Ovary (tissue), 9 donors: ENCODE results near the gene RMDN2. TPM values are rescaled to one million over a fixed set of nuclear protein-coding genes. Genes with fewer than 3 reads are reported as not detected.
"Not testable (repeated sequence)": the region's sequence is repeated elsewhere in the genome, so short reads cannot be mapped to it uniquely, and the experiment has no call there.

Experiments used
- DNase-seq, 5 donors: peaks; one replicate each; pipeline ENCODE4 v3.0.0-alpha.2; 2019 to 2020
- H3K27ac ChIP-seq, 2 donors: fragments of 200-600 bp; one replicate each; pipeline versions ENCODE4 v1.5.1 to v1.8.0; 2019 to 2022
- H3K27me3 ChIP-seq: fragments of 200-600 bp; one replicate; pipeline ENCODE4 v1.8.0; 2022
- H3K36me3 ChIP-seq: fragments of 200-600 bp; sonication (generic); one replicate; pipeline ENCODE4 v1.5.1; 2019
- H3K4me1 ChIP-seq: one replicate; pipeline ENCODE4 v1.8.1; 2013; ENCODE audit warnings: mild to moderate bottlenecking, moderate library complexity; ENCODE audit not compliant: insufficient read depth
- H3K4me3 ChIP-seq: fragments of 200-600 bp; sonication (generic); one replicate; pipeline ENCODE4 v1.5.1; 2017
- H3K9me3 ChIP-seq, 2 donors: fragments of 200-600 bp in 1 of 2; sonication (generic) in 1 of 2; one replicate each; pipeline versions ENCODE4 v1.5.1 to v1.8.1; 2013 to 2019; ENCODE audit warnings: mild to moderate bottlenecking in 1 of 2, moderate library complexity in 1 of 2
- EP300 ChIP-seq: sonication (generic); formaldehyde crosslinking; IDR thresholded peaks from one replicate; pipeline ENCODE4 v1.6.1; 2017; ENCODE audit warnings: antibody characterized with exemption
- POLR2A ChIP-seq: fragments of 450-650 bp; IDR thresholded peaks from one replicate; pipeline ENCODE4 v1.6.1; 2017; ENCODE audit warnings: antibody characterized with exemption, mild to moderate bottlenecking, moderate library complexity
- WGBS, 3 donors: extraction: QIAGEN DNeasy Blood & Tissue Kit in 1 of 3; methylation state at CpG; one replicate each; pipeline versions ENCODE4 v1.1.5 to v1.1.7; 2013 to 2017; 5-methylcytosine and 5-hydroxymethylcytosine counted together
- intact Hi-C, 4 donors: fragments of 100-400 bp; cut with DNase I; formaldehyde crosslinking; loops; one replicate each; pipeline versions ENCODE4 v1.11.0 to v1.15.1; 2022 to 2023
- polyA plus RNA-seq, 2 donors: library from polyadenylated mRNA; stranded (reverse); fragments of 200-250 nt in 1 of 2; fragments of 350-450 nt in 1 of 2; fragmentation: Illumina TruSeq in 1 of 2; extraction: RNeasy Lipid Tissue Mini Kit (QIAGEN cat#74804) in 1 of 2; gene quantifications; one replicate each; pipeline ENCODE4 v1.2.3, GENCODE V29; 2013 to 2014
- total RNA-seq, 7 donors: library from RNA; depleted of rRNA in 2 of 7; stranded (reverse); fragments of >200 nt in 2 of 7; fragmentation: NEBNext Ultra II Directional in 3 of 7; extraction: Animal tissue kit (Norgen Biotek cat#: 25700) in 3 of 7; gene quantifications; one replicate each; pipeline versions ENCODE4 v1.1.0 to v1.2.4, GENCODE V29; 2016 to 2023
- TF ChIP-seq, protein P1 (sequence below), 3 donors: fragments of 450-650 bp in 2 of 3; fragments of 200-600 bp in 1 of 3; IDR thresholded peaks; one replicate each; pipeline versions ENCODE4 v1.5.1 to v1.8.0; 2016 to 2022; ENCODE audit warnings: antibody characterized with exemption in 3 of 3, mild to moderate bottlenecking in 1 of 3
- donor health status: DM: no; HTN: no; CAD: no; lungs with moderate emphysema.
- donor health status: DM: no; HTN: no; CAD: no.
- donor health status: Bipolar disorder and iron deficiency.
- donor health status: DM: yes; HTN: yes; CAD: no.
- donor health status: DM: no; HTN: no; CAD: no.
- donor health status: DM: yes; HTN: yes; CAD: no.

The RMDN2 gene
- total and polyA plus RNA-seq, 9 donors = 4.7 to 60.9 (median 6.4) TPM

DNA sequence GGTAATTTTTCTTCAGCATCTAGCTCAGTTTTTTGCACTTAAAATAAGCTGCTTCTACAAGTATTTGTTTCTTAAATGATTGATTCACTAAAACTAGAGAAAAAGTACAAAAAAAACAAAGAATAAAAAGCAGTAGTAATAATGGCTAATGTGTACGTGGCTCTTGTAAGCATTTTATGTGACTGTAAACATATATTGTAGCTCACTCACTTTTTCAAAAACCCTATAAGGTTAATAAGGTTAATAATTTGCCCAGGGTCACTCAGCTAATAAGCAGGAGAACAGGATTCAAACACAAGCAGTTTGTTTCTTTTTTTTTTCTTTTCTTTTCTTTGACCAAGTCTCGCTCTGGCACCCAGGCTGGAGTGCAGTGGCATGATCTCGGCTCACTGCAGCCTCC lies 67.5 kb downstream of the RMDN2 start:
- H3K9me3 ChIP-seq = no peaks in the 10 kb centered on the region
- WGBS, 3 donors = 92 to 94% (median 93%) methylated on average over 3 of the region's 3 CpGs
- intact Hi-C loops = no loop called here

DNA sequence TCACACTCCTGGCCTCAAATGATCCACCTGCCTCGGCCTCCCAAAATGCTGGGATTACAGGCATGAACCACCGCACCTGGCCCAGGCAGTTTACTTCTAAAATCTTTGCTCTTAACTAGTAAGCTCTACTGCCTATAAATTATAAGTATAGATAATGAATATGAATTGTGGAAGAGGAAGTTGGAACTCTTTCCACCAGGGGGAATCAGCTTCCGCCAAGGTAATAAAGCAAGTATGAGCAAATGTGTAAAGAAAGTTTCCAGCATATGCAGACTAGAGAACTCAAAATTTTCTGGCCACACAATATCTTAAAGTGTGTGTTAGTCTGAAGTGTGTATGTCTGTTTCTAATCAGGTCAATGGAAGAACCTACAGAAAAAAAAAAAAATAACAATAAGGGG lies 68.1 kb downstream of the RMDN2 start:
- H3K36me3 ChIP-seq = no peaks in the 10 kb centered on the region
- no peak overlapping the region for H3K27ac ChIP-seq
- H3K9me3 ChIP-seq = no peaks in the 10 kb centered on the region
- H3K4me3 ChIP-seq = no peak overlapping the region
- intact Hi-C loops = no loop called here
- H3K27me3 ChIP-seq = no peaks in the 10 kb centered on the region
- DNase-seq = no peak
- WGBS, 3 donors = 91 to 98% (median 95%) methylated on average over 3 of the region's 3 CpGs
- TF ChIP-seq, protein P1, sequence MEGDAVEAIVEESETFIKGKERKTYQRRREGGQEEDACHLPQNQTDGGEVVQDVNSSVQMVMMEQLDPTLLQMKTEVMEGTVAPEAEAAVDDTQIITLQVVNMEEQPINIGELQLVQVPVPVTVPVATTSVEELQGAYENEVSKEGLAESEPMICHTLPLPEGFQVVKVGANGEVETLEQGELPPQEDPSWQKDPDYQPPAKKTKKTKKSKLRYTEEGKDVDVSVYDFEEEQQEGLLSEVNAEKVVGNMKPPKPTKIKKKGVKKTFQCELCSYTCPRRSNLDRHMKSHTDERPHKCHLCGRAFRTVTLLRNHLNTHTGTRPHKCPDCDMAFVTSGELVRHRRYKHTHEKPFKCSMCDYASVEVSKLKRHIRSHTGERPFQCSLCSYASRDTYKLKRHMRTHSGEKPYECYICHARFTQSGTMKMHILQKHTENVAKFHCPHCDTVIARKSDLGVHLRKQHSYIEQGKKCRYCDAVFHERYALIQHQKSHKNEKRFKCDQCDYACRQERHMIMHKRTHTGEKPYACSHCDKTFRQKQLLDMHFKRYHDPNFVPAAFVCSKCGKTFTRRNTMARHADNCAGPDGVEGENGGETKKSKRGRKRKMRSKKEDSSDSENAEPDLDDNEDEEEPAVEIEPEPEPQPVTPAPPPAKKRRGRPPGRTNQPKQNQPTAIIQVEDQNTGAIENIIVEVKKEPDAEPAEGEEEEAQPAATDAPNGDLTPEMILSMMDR (IDR thresholded peaks at IDR 0.05) = no peak
- TF ChIP-seq POLR2A = no peak
- no peak for TF ChIP-seq EP300
- H3K4me1 ChIP-seq = no peaks in the 10 kb centered on the region

More for the DNA sequence above, 67.5 kb downstream of the RMDN2 start:
- no peak overlapping the region for H3K4me3 ChIP-seq
- no peaks in the 10 kb centered on the region for H3K4me1 ChIP-seq
- no peak for DNase-seq
- no peaks in the 10 kb centered on the region for H3K27me3 ChIP-seq
- TF ChIP-seq EP300 (no peak), POLR2A (no peak)
- TF ChIP-seq, protein P1 (IDR thresholded peaks at IDR 0.05) = no peak
- H3K27ac ChIP-seq = no peak overlapping the region
- H3K36me3 ChIP-seq = no peaks in the 10 kb centered on the region

DNA sequence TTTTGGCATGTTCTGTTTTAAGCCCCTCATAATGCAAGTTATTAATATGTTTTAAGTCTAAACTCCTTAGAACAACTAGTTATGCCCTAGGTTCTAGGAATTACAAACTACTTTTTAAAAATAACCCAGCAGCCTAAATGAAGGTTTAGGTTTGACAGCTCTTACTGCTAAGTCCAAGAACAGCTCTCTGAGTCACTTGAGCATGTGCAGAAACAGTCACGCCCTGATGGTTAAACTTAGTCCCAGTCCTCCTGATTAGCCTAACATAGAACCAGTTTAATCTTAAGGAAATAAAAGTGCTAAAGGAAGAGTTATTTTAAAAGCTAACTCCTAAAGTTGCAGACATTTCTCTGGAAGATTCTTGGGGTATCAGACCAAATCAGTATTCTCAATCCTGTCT lies 72.5 kb downstream of the RMDN2 start:
- H3K27me3 ChIP-seq = no peaks in the 10 kb centered on the region
- 84 to 94% (median 94%) methylated on average over 1 of the region's 1 CpG for WGBS, 3 donors
- intact Hi-C loops = no loop called here
- no peaks in the 10 kb centered on the region for H3K4me1 ChIP-seq
- DNase-seq = no peak
- no peak overlapping the region for H3K27ac ChIP-seq
- TF ChIP-seq, protein P1 (IDR thresholded peaks at IDR 0.05) = no peak
- no peak for TF ChIP-seq POLR2A
- no peak for TF ChIP-seq EP300
- H3K4me3 ChIP-seq = no peak overlapping the region
- no peaks in the 10 kb centered on the region for H3K9me3 ChIP-seq
- no peaks in the 10 kb centered on the region for H3K36me3 ChIP-seq

DNA sequence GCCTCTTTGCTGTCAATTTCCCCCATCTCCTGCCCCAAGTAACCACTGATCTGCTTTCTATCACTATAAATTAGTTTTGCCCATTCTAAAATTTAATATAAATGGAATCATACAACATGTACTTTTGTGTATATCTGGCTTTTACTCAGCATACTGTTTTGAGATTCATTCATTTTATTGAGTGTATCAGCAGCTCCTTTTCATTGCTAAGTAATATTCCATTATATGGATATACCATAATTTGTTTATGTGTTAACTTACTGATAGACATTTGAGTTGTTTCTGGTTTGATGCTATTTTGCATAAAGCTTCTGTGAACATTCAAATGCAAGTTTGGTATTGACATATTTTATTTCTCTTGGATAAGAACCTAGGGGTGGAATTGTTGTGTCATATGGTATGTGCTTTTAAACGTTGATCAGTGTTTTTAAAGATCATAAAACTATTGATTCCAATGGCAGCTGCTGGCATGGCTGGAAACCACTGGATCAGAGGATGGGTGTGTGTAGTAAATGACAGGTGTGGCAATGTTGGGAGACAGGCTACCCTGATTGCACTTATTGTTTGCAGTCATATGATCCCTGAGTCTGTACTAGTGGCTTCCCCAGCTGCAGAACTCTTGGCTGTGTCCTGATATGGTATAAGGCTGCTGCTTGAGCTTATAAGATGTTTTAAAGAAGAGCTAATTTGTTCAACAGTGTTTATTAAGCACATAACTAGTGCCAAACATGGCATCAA lies 75.6 kb downstream of the RMDN2 start:
- Histone ChIP-seq H3K36me3 (no peaks in the 10 kb centered on the region), H3K27me3 (no peaks in the 10 kb centered on the region), H3K4me1 (no peaks in the 10 kb centered on the region), H3K4me3 (no peak overlapping the region), H3K9me3 (no peaks in the 10 kb centered on the region), H3K27ac (no peak overlapping the region)
- no peak for TF ChIP-seq POLR2A
- TF ChIP-seq EP300 = no peak
- TF ChIP-seq, protein P1 (IDR thresholded peaks at IDR 0.05) = no peak
- intact Hi-C loops = no loop called here
- 67 to 87% (median 82%) methylated on average over 1 of the region's 1 CpG for WGBS, 3 donors
- DNase-seq = no peak

DNA sequence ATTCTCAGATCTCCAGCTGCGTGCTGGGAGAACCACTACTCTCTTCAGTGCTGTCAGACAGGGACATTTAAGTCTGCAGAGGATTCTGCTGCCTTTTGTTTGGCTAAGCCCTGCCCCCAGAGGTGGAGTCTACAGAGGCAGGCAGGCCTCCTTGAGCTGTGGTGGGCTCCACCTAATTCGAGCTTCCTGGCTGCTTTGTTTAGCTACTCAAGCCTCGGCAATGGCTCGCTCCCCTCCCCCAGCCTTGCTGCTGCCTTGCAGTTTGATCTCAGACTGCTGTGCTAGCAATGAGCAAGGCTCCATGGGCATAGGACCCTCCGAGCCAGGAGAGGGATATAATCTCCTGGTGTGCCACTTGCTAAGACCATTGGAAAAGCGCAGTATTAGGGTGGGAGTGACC lies 85.1 kb downstream of the RMDN2 start:
- H3K27me3 ChIP-seq, H3K4me3 ChIP-seq, H3K36me3 ChIP-seq, H3K27ac ChIP-seq, intact Hi-C loops, H3K4me1 ChIP-seq, H3K9me3 ChIP-seq, DNase-seq: not testable (repeated sequence)
- WGBS, 3 donors = 84 to 94% (median 86%) methylated on average over 6 of the region's 6 CpGs
